Adrenal gland (tissue), 12 donors: ENCODE results near the gene AGBL5. TPM values are rescaled to one million over a fixed set of nuclear protein-coding genes. Genes with fewer than 3 reads are reported as not detected.

Source experiments
- DNase-seq, 7 donors: peaks; one replicate each; pipeline ENCODE4 v3.0.0-alpha.2; 2019 to 2020
- H3K27ac ChIP-seq, 5 donors: fragments of 200-600 bp; sonication (generic) in 4 of 5; 1 replicate in 3 of 5; 2 replicates in 2 of 5; pipeline versions ENCODE4 v1.5.1 to v1.8.0; 2016 to 2020; ENCODE audit warnings: mild to moderate bottlenecking in 1 of 5
- H3K27me3 ChIP-seq: fragments of 200-600 bp; 2 replicates; pipeline ENCODE4 v1.8.0; 2021
- H3K36me3 ChIP-seq, 2 donors: fragments of 200-600 bp; replicated peaks in 1 of 2; 1 replicate in 1 of 2; 2 replicates in 1 of 2; pipeline versions ENCODE4 v1.5.1 to v1.8.0; 2018 to 2022
- H3K4me1 ChIP-seq, 2 donors: fragments of 200-600 bp; replicated peaks in 1 of 2; 1 replicate in 1 of 2; 2 replicates in 1 of 2; pipeline versions ENCODE4 v1.5.1 to v1.8.0; 2018 to 2021
- H3K4me3 ChIP-seq, 4 donors: fragments of 200-600 bp; sonication (generic) in 3 of 4; one replicate each; pipeline ENCODE4 v1.5.1; 2016 to 2018
- H3K9me3 ChIP-seq, 3 donors: fragments of 200-600 bp; sonication (generic) in 1 of 3; replicated peaks in 1 of 3; 1 replicate in 2 of 3; 2 replicates in 1 of 3; pipeline versions ENCODE4 v1.5.1 to v1.8.0; 2016 to 2021
- POLR2A ChIP-seq, 2 donors: fragments of 450-650 bp; IDR thresholded peaks; one replicate each; pipeline ENCODE4 v1.6.1; 2017; ENCODE audit warnings: antibody characterized with exemption in 2 of 2, mild to moderate bottlenecking in 2 of 2, moderate library complexity in 1 of 2
- WGBS, 4 donors: extraction: QIAGEN DNeasy Blood & Tissue Kit in 2 of 4; methylation state at CpG; one replicate each; pipeline versions ENCODE4 v1.1.5 to v1.1.7; 2013 to 2017; 5-methylcytosine and 5-hydroxymethylcytosine counted together
- intact Hi-C, 2 donors: fragments of 100-400 bp; cut with DNase I; formaldehyde crosslinking; loops; one replicate each; pipeline versions ENCODE4 v1.14.1 to v1.15.0; 2022 to 2023
- polyA plus RNA-seq, 3 donors: library from polyadenylated mRNA; stranded (reverse); fragments of 200-250 nt in 2 of 3; fragments of 350-450 nt in 1 of 3; fragmentation: Illumina TruSeq in 1 of 3; extraction: RNeasy Lipid Tissue Mini Kit (QIAGEN cat#74804) in 1 of 3; gene quantifications; one replicate each; pipeline ENCODE4 v1.2.3, GENCODE V29; 2013 to 2014
- total RNA-seq, 9 donors: library from RNA; depleted of rRNA in 4 of 9; stranded (reverse); fragments of >200 nt in 4 of 9; fragments of 120-200 nt in 1 of 9; fragmentation: NEBNext Ultra II Directional in 1 of 9; extraction: Animal tissue kit (Norgen Biotek cat#: 25700) in 1 of 9; gene quantifications; one replicate each; pipeline versions ENCODE4 v1.1.0 to v1.2.4, GENCODE V29; 2013 to 2023
- TF ChIP-seq, protein P1 (sequence below), 6 experiments: fragments of 450-650 bp in 4 of 6; fragments of 200-600 bp in 2 of 6; sonication (generic) in 1 of 6; IDR thresholded peaks; 1 replicate in 5 of 6; 2 replicates in 1 of 6; pipeline versions ENCODE4 v1.5.1 to v1.8.0; 2016 to 2021; ENCODE audit warnings: antibody characterized with exemption in 6 of 6, mild to moderate bottlenecking in 2 of 6, moderate library complexity in 1 of 6
- donor health status: healthy with polysubstance abuse.
- donor health status: Bipolar disorder and iron deficiency.
- donor health status: DM: yes; HTN: yes; CAD: no.
- donor health status: DM: no; HTN: no; CAD: no.
- donor health status: DM: no; HTN: no; CAD: no.
- donor health status: DM: yes; HTN: yes; CAD: no.

AGBL5 gene
- total and polyA plus RNA-seq, 12 donors, result 21.2 to 42.4 (median 30.6) TPM

- WGBS, 4 donors, result 89 to 97% (median 91%) methylated on average over 4 to 8 of the region's 8 CpGs
- Histone ChIP-seq H3K9me3 (no peaks in the 10 kb centered on the region), H3K27ac (peak overlapping the region in 2 of 5 donors; percentile 28 to 84), H3K27me3 (no peaks in the 10 kb centered on the region), H3K36me3 (no peaks in the 10 kb centered on the region), H3K4me3 (no peak overlapping the region), H3K4me1 (peaks cover 0 to 33% of the 10 kb centered on the region in 2 donors)
- DNase-seq, result peak in 1 of 7 donors; percentile 21
- no peak for TF ChIP-seq POLR2A (IDR thresholded peaks at IDR 0.05)
- TF ChIP-seq, protein P1, sequence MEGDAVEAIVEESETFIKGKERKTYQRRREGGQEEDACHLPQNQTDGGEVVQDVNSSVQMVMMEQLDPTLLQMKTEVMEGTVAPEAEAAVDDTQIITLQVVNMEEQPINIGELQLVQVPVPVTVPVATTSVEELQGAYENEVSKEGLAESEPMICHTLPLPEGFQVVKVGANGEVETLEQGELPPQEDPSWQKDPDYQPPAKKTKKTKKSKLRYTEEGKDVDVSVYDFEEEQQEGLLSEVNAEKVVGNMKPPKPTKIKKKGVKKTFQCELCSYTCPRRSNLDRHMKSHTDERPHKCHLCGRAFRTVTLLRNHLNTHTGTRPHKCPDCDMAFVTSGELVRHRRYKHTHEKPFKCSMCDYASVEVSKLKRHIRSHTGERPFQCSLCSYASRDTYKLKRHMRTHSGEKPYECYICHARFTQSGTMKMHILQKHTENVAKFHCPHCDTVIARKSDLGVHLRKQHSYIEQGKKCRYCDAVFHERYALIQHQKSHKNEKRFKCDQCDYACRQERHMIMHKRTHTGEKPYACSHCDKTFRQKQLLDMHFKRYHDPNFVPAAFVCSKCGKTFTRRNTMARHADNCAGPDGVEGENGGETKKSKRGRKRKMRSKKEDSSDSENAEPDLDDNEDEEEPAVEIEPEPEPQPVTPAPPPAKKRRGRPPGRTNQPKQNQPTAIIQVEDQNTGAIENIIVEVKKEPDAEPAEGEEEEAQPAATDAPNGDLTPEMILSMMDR (IDR thresholded peaks at IDR 0.05), result no peak
- intact Hi-C loops, result loop anchor here in 1 of 2 donors (10.0 kb wide), 1 partner anchor 180 kb away; no protein-coding TSS in a partner anchor
These were observed 36.6 kb upstream of the AGBL5 start for GRCh38 chr2:27014771-27015433.

DNA sequence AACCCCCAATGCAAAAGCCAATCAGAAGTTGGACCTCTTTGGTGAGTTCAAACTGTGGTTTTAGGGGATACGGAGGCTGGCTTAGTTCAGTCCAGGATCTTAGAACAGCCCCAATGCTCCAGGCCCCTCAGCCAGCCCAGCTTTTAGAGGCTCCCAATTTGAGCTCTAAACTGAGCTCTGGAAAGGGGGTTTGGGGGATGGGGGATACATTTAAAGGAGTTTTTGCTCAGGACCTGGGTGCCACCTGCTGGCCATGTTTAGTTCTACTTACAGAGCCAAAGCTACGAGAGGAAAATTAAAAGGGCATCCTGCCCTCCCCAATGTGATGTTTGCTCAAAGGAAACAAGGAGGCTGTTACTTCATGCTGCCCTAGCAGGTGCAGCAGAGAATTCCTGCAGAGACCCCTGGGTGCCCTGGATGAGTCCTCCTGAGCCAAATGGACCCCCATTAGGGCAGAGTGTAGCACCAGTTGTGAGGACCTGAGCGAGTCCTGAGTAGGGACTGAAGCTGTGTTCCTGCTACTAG lies 34.6 kb upstream of the AGBL5 start:
- 56 to 79% (median 62%) methylated on average over 3 of the region's 3 CpGs for WGBS, 4 donors
- Histone ChIP-seq H3K27me3 (no peaks in the 10 kb centered on the region), H3K27ac (peak overlapping the region in 2 of 5 donors; percentile 28 to 69), H3K4me3 (no peak overlapping the region), H3K36me3 (no peaks in the 10 kb centered on the region), H3K4me1 (peaks cover 0 to 23% of the 10 kb centered on the region in 2 donors), H3K9me3 (no peaks in the 10 kb centered on the region)
- intact Hi-C loops, result loop anchor here (1.0 to 10.0 kb wide), 3 partner anchors 54 to 182 kb away; no protein-coding TSS in a partner anchor
- TF ChIP-seq, protein P1 (IDR thresholded peaks at IDR 0.05), result peak; percentile 45 to 80 (median 69)
- TF ChIP-seq POLR2A (IDR thresholded peaks at IDR 0.05), result no peak
- DNase-seq, result peak in 6 of 7 donors; percentile 43 to 78 (median 70)

DNA sequence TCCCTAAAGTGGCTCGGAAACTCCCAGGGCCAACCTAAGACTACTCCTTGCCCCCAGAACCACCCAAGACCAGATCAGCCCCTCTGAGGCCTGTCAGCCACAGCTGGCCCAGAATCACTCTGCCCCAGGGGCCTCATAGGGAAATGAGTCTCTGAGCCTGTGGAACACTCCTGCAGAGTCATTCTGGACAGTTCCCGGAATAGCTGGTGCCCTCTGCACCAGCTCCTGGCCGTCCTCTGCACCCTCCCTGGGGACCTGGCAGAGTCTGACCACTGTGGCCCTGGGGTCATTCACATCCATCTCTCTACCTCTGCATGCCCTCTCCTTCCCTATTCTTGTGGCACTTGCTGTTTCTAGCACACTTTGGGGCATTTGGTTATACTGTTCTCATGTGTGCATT lies 33.3 kb upstream of the AGBL5 start:
- intact Hi-C loops, result loop anchor here in 1 of 2 donors (10.0 kb wide), 1 partner anchor 183 kb away; no protein-coding TSS in a partner anchor
- Histone ChIP-seq H3K4me1 (peaks cover 0 to 23% of the 10 kb centered on the region in 2 donors), H3K9me3 (no peaks in the 10 kb centered on the region), H3K27me3 (no peaks in the 10 kb centered on the region), H3K27ac (no peak overlapping the region), H3K36me3 (peaks cover 0 to 2% of the 10 kb centered on the region in 2 donors), H3K4me3 (no peak overlapping the region)
- 72 to 100% (median 86%) methylated on average over 3 of the region's 3 CpGs for WGBS, 4 donors
- DNase-seq, result no peak
- TF ChIP-seq POLR2A (IDR thresholded peaks at IDR 0.05), result no peak
- TF ChIP-seq, protein P1 (IDR thresholded peaks at IDR 0.05), result no peak

GRCh38 chr2:27019459-27019858 lies 32.0 kb upstream of the AGBL5 start:
- intact Hi-C loops, result loop anchor here in 1 of 2 donors (10.0 kb wide), 1 partner anchor 185 kb away; no protein-coding TSS in a partner anchor
- peak overlapping the region in 2 of 5 donors; percentile 41 to 75 for H3K27ac ChIP-seq
- no peak for TF ChIP-seq POLR2A (IDR thresholded peaks at IDR 0.05)
- TF ChIP-seq, protein P1 (IDR thresholded peaks at IDR 0.05), result no peak

More at GRCh38 chr2:27019459-27019858, 32.0 kb upstream of the AGBL5 start:
- peaks cover 0 to 12% of the 10 kb centered on the region in 2 donors for H3K36me3 ChIP-seq
- WGBS, 4 donors, result 82 to 93% (median 90%) methylated on average over 9 of the region's 9 CpGs
- H3K27me3 ChIP-seq, result no peaks in the 10 kb centered on the region
- H3K9me3 ChIP-seq, result no peaks in the 10 kb centered on the region
- H3K4me1 ChIP-seq, result peaks cover 0 to 23% of the 10 kb centered on the region in 2 donors
- H3K4me3 ChIP-seq, result no peak overlapping the region
- DNase-seq, result no peak
